GM12878 (cell line): Measurements from ENCODE around the gene PAX5. TPM values are rescaled to one million over a fixed set of nuclear protein-coding genes. Genes with fewer than 3 reads are reported as not detected.

ENCODE experiments used
- ATAC-seq: fragments of 200-7000 bp; cut with Tn5 transposase; 3 replicates; pipeline ENCODE4 v1.9.1; 2020; ENCODE audit warnings: mild to moderate bottlenecking, moderate library complexity
- BruUV-seq: library from RNA; stranded (reverse); fragments of 400-500 nt; replicated peaks from 2 replicates; lab custom pipeline; 2021; lab: Mats Ljungman, UMichigan
- CTCF ChIA-PET: fragments of 300-600 bp; sonication (Branson Sonifier 250); formaldehyde crosslinking; extraction: SDS; loops from one replicate; lab custom pipeline; 2021; ENCODE audit warnings: inconsistent platforms; lab: Yijun Ruan, JAX
- POLR2A ChIA-PET: fragments of 350-600 bp; formaldehyde crosslinking; extraction: SDS; loops from one replicate; lab custom pipeline; 2021; ENCODE audit warnings: inconsistent platforms; lab: Charles Lee
- RAD21 ChIA-PET: fragments of 300-600 bp; sonication (Branson Sonifier 250); formaldehyde crosslinking; loops from one replicate; lab custom pipeline; 2023; ENCODE audit warnings: antibody characterized with exemption; ENCODE audit not compliant: unreplicated experiment; lab: Charles Lee
- SMC1A ChIA-PET: fragments of 300-600 bp; sonication (Branson Sonifier 250); formaldehyde crosslinking; loops from one replicate; lab custom pipeline; 2023; ENCODE audit not compliant: unreplicated experiment, uncharacterized antibody; lab: Charles Lee
- DNase-seq: peaks from one replicate; pipeline ENCODE4 v3.0.0-alpha.2; 2011; ENCODE audit warnings: low read depth, low spot score
- FAIRE-seq: peaks from 3 replicates; lab custom pipeline; 2011; peaks lifted over from hg19 to GRCh38; lab: Jason Lieb, UNC
- H2AFZ ChIP-seq: 2 replicates; pipeline ENCODE4 v1.6.0; 2011; ENCODE audit warnings: low read depth, low read length, control low read depth; ENCODE audit not compliant: control insufficient read depth
- H3K27ac ChIP-seq: 2 replicates; pipeline ENCODE4 v1.5.1; 2011; ENCODE audit warnings: control low read depth; ENCODE audit not compliant: control insufficient read depth, insufficient read depth
- H3K27me3 ChIP-seq, 2 experiments: replicated peaks in 1 of 2; 2 replicates each; pipeline versions ENCODE4 v1.6.0 to v1.6.1; 2011; ENCODE audit warnings: low read length in 1 of 2; ENCODE audit not compliant: control insufficient read depth in 2 of 2, insufficient read depth in 2 of 2
- H3K36me3 ChIP-seq, 2 experiments: 2 replicates each; pipeline ENCODE4 v1.5.1; 2011; ENCODE audit warnings: low read length in 1 of 2; ENCODE audit not compliant: control insufficient read depth in 2 of 2, insufficient read depth in 2 of 2
- H3K4me1 ChIP-seq: 2 replicates; pipeline ENCODE4 v1.6.1; 2011; ENCODE audit warnings: mild to moderate bottlenecking, low read length, moderate library complexity, mixed read lengths; ENCODE audit not compliant: control insufficient read depth, insufficient read depth
- H3K4me2 ChIP-seq: 2 replicates; pipeline ENCODE4 v1.6.0; 2011; ENCODE audit warnings: control low read depth; ENCODE audit not compliant: control insufficient read depth, insufficient read depth
- H3K4me3 ChIP-seq: fragments of 200-600 bp; sonication (generic); 2 replicates; pipeline ENCODE4 v1.5.1; 2016
- H3K79me2 ChIP-seq: 2 replicates; pipeline ENCODE4 v1.6.0; 2011; ENCODE audit warnings: low read length; ENCODE audit not compliant: control insufficient read depth, insufficient read depth
- H3K9ac ChIP-seq: 2 replicates; pipeline ENCODE4 v1.8.0; 2011; ENCODE audit warnings: low read length, control low read depth, mixed read lengths; ENCODE audit not compliant: control insufficient read depth, insufficient read depth
- H3K9me3 ChIP-seq: replicated peaks from 3 replicates; pipeline ENCODE4 v1.5.1; 2011; ENCODE audit warnings: mild to moderate bottlenecking, low read length; ENCODE audit not compliant: control insufficient read depth, insufficient read depth
- H4K20me1 ChIP-seq: 2 replicates; pipeline ENCODE4 v1.6.0; 2011; ENCODE audit not compliant: control insufficient read depth, insufficient read depth
- ATF7 ChIP-seq: fragments of 450-650 bp; IDR thresholded peaks from 2 replicates; pipeline ENCODE4 v1.6.1; 2016; ENCODE audit warnings: low read depth, mild to moderate bottlenecking
- FOXM1 ChIP-seq: IDR thresholded peaks from 2 replicates; pipeline ENCODE4 v1.6.1; 2012; ENCODE audit warnings: low read depth, mild to moderate bottlenecking, inconsistent platforms, low read length, moderate library complexity
- HDAC2 ChIP-seq: fragments of 200-600 bp; sonication (generic); IDR thresholded peaks from 2 replicates; pipeline ENCODE4 v1.6.1; 2017
- IKZF1 ChIP-seq: fragments of 450-650 bp; conservative IDR thresholded peaks from 2 replicates; pipeline ENCODE4 v1.6.1; 2017; ENCODE audit warnings: antibody characterized with exemption, mild to moderate bottlenecking
- JUNB ChIP-seq: IDR thresholded peaks from 2 replicates; pipeline ENCODE4 v1.6.1; 2016; ENCODE audit warnings: antibody characterized with exemption, mild to moderate bottlenecking
- MEF2A ChIP-seq: IDR thresholded peaks from 2 replicates; pipeline ENCODE4 v1.6.1; 2011; ENCODE audit warnings: low read depth, mild to moderate bottlenecking, low read length, moderate library complexity; ENCODE audit not compliant: insufficient read depth
- MXI1 ChIP-seq: fragments of 150-350 bp; IDR thresholded peaks from 2 replicates; pipeline ENCODE4 v1.6.1; 2011; ENCODE audit warnings: low read depth, mild to moderate bottlenecking, inconsistent platforms, low read length, improper control_type of control experiment
- PAX5 ChIP-seq: IDR thresholded peaks from 2 replicates; pipeline ENCODE4 v1.6.1; 2011; ENCODE audit warnings: low read depth, low read length, borderline replicate concordance
- POLR2AphosphoS5 ChIP-seq: IDR thresholded peaks from 2 replicates; pipeline ENCODE4 v1.6.1; 2011; ENCODE audit warnings: mild to moderate bottlenecking, low read length, inconsistent platforms
- RAD21 ChIP-seq: IDR thresholded peaks from 2 replicates; pipeline ENCODE4 v1.6.1; 2011; ENCODE audit warnings: mild to moderate bottlenecking, low read depth, low read length, moderate library complexity; ENCODE audit not compliant: insufficient read depth
- SIX5 ChIP-seq: IDR thresholded peaks from 2 replicates; pipeline ENCODE4 v1.6.1; 2011; ENCODE audit warnings: mild to moderate bottlenecking, low read depth, low read length, moderate library complexity; ENCODE audit not compliant: severe bottlenecking
- WGBS: methylation state at CpG from one replicate; pipeline ENCODE4 v1.1.6; 2016; ENCODE audit warnings: low lambda C conversion rate; ENCODE audit not compliant: insufficient replicate concordance, insufficient coverage; ENCODE audit errors: missing lambda C conversion rate; 5-methylcytosine and 5-hydroxymethylcytosine counted together
- in situ Hi-C: fragments of 300-500 bp; cut with MboI; formaldehyde crosslinking; loops from 9 replicates; pipeline ENCODE4 v1.14.3; 2018; ENCODE audit warnings: mixed read lengths
- intact Hi-C: fragments of 100-400 bp; cut with micrococcal nuclease; formaldehyde crosslinking; loops from one replicate; pipeline ENCODE4 v1.14.2; 2022; ENCODE audit not compliant: unreplicated experiment
- polyA plus RNA-seq, 11 experiments: library from polyadenylated mRNA; depleted of rRNA in 4 of 11; unstranded in 6 of 11; stranded (reverse) in 5 of 11; fragments of >200 nt; fragmentation: Nextera tagmentation in 4 of 11; fragmentation: Illumina TruSeq in 1 of 11; extraction: Ambion mirVana in 4 of 11; extraction: Trizol in 1 of 11; gene quantifications; 1 replicate in 1 of 11; 2 replicates in 10 of 11; pipeline versions ENCODE4 v1.2.1 to v1.2.3, GENCODE V29; 2011 to 2016; ENCODE audit warnings: inconsistent platforms in 2 of 11, missing spikeins in 2 of 11, low read depth in 1 of 11
- total RNA-seq, 4 experiments: library from RNA; depleted of rRNA in 3 of 4; stranded (reverse); fragments of >200 nt in 3 of 4; fragmentation: Illumina TruSeq in 1 of 4; extraction: Trizol in 1 of 4; gene quantifications; 2 replicates each; pipeline versions ENCODE4 v1.2.1 to v1.2.3, GENCODE V29; 2013 to 2021
- TF ChIP-seq, protein P1 (sequence below): fragments of 450-650 bp; IDR thresholded peaks from 2 replicates; pipeline ENCODE4 v1.6.1; 2017; ENCODE audit warnings: mild to moderate bottlenecking, moderate library complexity
- TF ChIP-seq, protein P2 (sequence below): fragments of 450-650 bp; IDR thresholded peaks from 2 replicates; pipeline ENCODE4 v1.6.1; 2018; ENCODE audit warnings: mild to moderate bottlenecking, low read depth, moderate library complexity; ENCODE audit not compliant: partially characterized antibody
- TF ChIP-seq, protein P3 (sequence below), 3 experiments: IDR thresholded peaks in 2 of 3; conservative IDR thresholded peaks in 1 of 3; 2 replicates each; pipeline ENCODE4 v1.5.1; 2011; ENCODE audit warnings: low read depth in 3 of 3, low read length in 3 of 3, mild to moderate bottlenecking in 3 of 3, control low read depth in 2 of 3, moderate library complexity in 2 of 3, inconsistent platforms in 1 of 3, mixed read lengths in 1 of 3; ENCODE audit not compliant: control insufficient read depth in 2 of 3, insufficient read depth in 1 of 3; ENCODE audit errors: extremely low read depth in 1 of 3

Gene PAX5
- total and polyA plus RNA-seq, 10 of the 15 experiments (the other 5 are each of a cell fraction or from before 2014, with no cell fraction given), result 2.2 to 123 (median 31.9) TPM

DNA sequence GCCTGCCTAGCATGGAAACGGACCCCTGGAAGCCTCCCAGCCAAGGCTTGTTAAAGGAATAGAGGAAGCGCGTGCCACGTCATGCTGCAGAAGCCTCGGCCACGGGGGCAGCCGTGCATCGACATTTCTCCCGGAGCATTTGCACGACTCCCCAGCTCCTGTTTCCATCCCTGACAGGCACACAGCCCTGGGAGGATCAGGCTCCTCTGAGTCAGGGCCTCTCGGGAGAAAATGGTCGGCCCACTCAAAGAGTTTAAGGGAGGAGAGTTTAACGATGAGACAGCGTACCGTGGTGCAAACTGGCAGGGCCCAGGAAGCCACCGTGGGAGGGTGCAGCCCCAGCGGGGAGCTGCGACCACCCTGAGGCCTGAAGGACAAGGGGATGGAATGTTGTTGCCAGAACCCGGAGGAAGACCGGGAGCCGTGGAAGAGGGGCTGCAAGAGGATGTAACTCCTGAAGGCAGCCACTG is 213.6 kb downstream of the PAX5 start:
- in situ Hi-C loops, result no loop called here
- no peaks in the 10 kb centered on the region for H4K20me1 ChIP-seq
- H3K4me1 ChIP-seq, result no peaks in the 10 kb centered on the region
- BruUV-seq, result no TSS peak
- ATAC-seq (no peak), FAIRE-seq (no peak), DNase-seq (no peak)
- SMC1A ChIA-PET, result no interaction called here
- POLR2A ChIA-PET, result no interaction called here
- intact Hi-C loops, result no loop called here
- no peak overlapping the region for H2AFZ ChIP-seq
- H3K4me3 ChIP-seq, result no peak overlapping the region
- 74% methylated on average over 21 of the region's 21 CpGs for WGBS
- no peaks in the 10 kb centered on the region for H3K79me2 ChIP-seq
- no peaks in the 10 kb centered on the region for H3K9me3 ChIP-seq
- no peaks in the 10 kb centered on the region for H3K36me3 ChIP-seq
- CTCF ChIA-PET, result no interaction called here
- RAD21 ChIA-PET, result no interaction called here
- no peak for TF ChIP-seq POLR2AphosphoS5
- TF ChIP-seq PAX5, result no peak
- TF ChIP-seq IKZF1, result no peak
- no peak for TF ChIP-seq ATF7
- TF ChIP-seq FOXM1, result no peak
- TF ChIP-seq RAD21, result no peak
- TF ChIP-seq, protein P1, sequence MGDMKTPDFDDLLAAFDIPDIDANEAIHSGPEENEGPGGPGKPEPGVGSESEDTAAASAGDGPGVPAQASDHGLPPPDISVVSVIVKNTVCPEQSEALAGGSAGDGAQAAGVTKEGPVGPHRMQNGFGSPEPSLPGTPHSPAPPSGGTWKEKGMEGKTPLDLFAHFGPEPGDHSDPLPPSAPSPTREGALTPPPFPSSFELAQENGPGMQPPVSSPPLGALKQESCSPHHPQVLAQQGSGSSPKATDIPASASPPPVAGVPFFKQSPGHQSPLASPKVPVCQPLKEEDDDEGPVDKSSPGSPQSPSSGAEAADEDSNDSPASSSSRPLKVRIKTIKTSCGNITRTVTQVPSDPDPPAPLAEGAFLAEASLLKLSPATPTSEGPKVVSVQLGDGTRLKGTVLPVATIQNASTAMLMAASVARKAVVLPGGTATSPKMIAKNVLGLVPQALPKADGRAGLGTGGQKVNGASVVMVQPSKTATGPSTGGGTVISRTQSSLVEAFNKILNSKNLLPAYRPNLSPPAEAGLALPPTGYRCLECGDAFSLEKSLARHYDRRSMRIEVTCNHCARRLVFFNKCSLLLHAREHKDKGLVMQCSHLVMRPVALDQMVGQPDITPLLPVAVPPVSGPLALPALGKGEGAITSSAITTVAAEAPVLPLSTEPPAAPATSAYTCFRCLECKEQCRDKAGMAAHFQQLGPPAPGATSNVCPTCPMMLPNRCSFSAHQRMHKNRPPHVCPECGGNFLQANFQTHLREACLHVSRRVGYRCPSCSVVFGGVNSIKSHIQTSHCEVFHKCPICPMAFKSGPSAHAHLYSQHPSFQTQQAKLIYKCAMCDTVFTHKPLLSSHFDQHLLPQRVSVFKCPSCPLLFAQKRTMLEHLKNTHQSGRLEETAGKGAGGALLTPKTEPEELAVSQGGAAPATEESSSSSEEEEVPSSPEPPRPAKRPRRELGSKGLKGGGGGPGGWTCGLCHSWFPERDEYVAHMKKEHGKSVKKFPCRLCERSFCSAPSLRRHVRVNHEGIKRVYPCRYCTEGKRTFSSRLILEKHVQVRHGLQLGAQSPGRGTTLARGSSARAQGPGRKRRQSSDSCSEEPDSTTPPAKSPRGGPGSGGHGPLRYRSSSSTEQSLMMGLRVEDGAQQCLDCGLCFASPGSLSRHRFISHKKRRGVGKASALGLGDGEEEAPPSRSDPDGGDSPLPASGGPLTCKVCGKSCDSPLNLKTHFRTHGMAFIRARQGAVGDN, result no peak
- TF ChIP-seq SIX5, result no peak
- TF ChIP-seq HDAC2, result no peak
- TF ChIP-seq, protein P2, sequence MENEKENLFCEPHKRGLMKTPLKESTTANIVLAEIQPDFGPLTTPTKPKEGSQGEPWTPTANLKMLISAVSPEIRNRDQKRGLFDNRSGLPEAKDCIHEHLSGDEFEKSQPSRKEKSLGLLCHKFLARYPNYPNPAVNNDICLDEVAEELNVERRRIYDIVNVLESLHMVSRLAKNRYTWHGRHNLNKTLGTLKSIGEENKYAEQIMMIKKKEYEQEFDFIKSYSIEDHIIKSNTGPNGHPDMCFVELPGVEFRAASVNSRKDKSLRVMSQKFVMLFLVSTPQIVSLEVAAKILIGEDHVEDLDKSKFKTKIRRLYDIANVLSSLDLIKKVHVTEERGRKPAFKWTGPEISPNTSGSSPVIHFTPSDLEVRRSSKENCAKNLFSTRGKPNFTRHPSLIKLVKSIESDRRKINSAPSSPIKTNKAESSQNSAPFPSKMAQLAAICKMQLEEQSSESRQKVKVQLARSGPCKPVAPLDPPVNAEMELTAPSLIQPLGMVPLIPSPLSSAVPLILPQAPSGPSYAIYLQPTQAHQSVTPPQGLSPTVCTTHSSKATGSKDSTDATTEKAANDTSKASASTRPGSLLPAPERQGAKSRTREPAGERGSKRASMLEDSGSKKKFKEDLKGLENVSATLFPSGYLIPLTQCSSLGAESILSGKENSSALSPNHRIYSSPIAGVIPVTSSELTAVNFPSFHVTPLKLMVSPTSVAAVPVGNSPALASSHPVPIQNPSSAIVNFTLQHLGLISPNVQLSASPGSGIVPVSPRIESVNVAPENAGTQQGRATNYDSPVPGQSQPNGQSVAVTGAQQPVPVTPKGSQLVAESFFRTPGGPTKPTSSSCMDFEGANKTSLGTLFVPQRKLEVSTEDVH, result no peak
- TF ChIP-seq, protein P3, sequence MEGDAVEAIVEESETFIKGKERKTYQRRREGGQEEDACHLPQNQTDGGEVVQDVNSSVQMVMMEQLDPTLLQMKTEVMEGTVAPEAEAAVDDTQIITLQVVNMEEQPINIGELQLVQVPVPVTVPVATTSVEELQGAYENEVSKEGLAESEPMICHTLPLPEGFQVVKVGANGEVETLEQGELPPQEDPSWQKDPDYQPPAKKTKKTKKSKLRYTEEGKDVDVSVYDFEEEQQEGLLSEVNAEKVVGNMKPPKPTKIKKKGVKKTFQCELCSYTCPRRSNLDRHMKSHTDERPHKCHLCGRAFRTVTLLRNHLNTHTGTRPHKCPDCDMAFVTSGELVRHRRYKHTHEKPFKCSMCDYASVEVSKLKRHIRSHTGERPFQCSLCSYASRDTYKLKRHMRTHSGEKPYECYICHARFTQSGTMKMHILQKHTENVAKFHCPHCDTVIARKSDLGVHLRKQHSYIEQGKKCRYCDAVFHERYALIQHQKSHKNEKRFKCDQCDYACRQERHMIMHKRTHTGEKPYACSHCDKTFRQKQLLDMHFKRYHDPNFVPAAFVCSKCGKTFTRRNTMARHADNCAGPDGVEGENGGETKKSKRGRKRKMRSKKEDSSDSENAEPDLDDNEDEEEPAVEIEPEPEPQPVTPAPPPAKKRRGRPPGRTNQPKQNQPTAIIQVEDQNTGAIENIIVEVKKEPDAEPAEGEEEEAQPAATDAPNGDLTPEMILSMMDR (IDR thresholded peaks at IDR 0.05 in 2 of 3, conservative IDR thresholded peaks at IDR 0.05 in 1 of 3; ENCODE audit: control insufficient read depth in 2 of 3, extremely low read depth in 1 of 3, insufficient read depth in 1 of 3, low read depth in 3 of 3, low read length in 3 of 3), result no peak
- TF ChIP-seq MXI1, result no peak
- no peak for TF ChIP-seq JUNB
- no peak for TF ChIP-seq MEF2A
- H3K9ac ChIP-seq, result no peak overlapping the region
- peaks cover 4 to 5% of the 10 kb centered on the region in 2 experiments; a peak in 3 of 4 replicates for H3K27me3 ChIP-seq
- no peak overlapping the region for H3K4me2 ChIP-seq
- H3K27ac ChIP-seq, result no peak overlapping the region
